Testis (tissue), 3 donors: ENCODE results near the gene UBC. TPM values are rescaled to one million over a fixed set of nuclear protein-coding genes. Genes with fewer than 3 reads are reported as not detected.

Experiments
- DNase-seq: peaks from one replicate; pipeline ENCODE4 v3.0.0-alpha.2; 2019
- H3K27ac ChIP-seq, 2 donors: fragments of 200-600 bp; sonication (generic); one replicate each; pipeline ENCODE4 v1.5.1; 2019
- H3K27me3 ChIP-seq: fragments of 200-600 bp; sonication (generic); one replicate; pipeline ENCODE4 v1.5.1; 2019
- H3K36me3 ChIP-seq: fragments of 200-600 bp; sonication (generic); one replicate; pipeline ENCODE4 v1.5.1; 2017; ENCODE audit warnings: low read depth; ENCODE audit errors: missing control alignments
- H3K4me1 ChIP-seq: fragments of 200-600 bp; sonication (generic); one replicate; pipeline ENCODE4 v1.5.1; 2019
- H3K4me3 ChIP-seq, 2 donors: fragments of 200-600 bp; sonication (generic); one replicate each; pipeline ENCODE4 v1.5.1; 2017 to 2019
- H3K9me3 ChIP-seq: fragments of 200-600 bp; sonication (generic); one replicate; pipeline ENCODE4 v1.5.1; 2017
- POLR2A ChIP-seq: fragments of 450-650 bp; IDR thresholded peaks from one replicate; pipeline ENCODE4 v1.6.1; 2017; ENCODE audit warnings: antibody characterized with exemption, mild to moderate bottlenecking, moderate library complexity
- WGBS, 2 donors: methylation state at CpG; one replicate each; pipeline ENCODE4 v1.1.5; 2018; 5-methylcytosine and 5-hydroxymethylcytosine counted together
- intact Hi-C: fragments of 100-400 bp; cut with DNase I; formaldehyde crosslinking; loops from one replicate; pipeline ENCODE4 v1.15.1; 2023; ENCODE audit warnings: low total_unique reads
- polyA plus RNA-seq: library from polyadenylated mRNA; stranded (reverse); fragments of 350-450 nt; fragmentation: Illumina TruSeq; extraction: RNeasy Lipid Tissue Mini Kit (QIAGEN cat#74804); gene quantifications from one replicate; pipeline ENCODE4 v1.2.3, GENCODE V29; 2014; ENCODE audit warnings: low read depth, low replicate concordance; ENCODE audit not compliant: insufficient read depth
- total RNA-seq, 2 donors: library from RNA; depleted of rRNA; stranded (reverse); fragments of >200 nt; gene quantifications; one replicate each; pipeline ENCODE4 v1.2.3, GENCODE V29; 2016
- TF ChIP-seq, protein P1 (sequence below), 3 experiments: fragments of 450-650 bp in 2 of 3; fragments of 200-600 bp in 1 of 3; sonication (generic) in 1 of 3; IDR thresholded peaks; one replicate each; pipeline ENCODE4 v1.5.1; 2016 to 2019; ENCODE audit warnings: antibody characterized with exemption in 3 of 3, mild to moderate bottlenecking in 2 of 3, moderate library complexity in 1 of 3

Gene UBC
- total and polyA plus RNA-seq, 3 donors from 2014 or later, result 1,262 to 2,678 (median 1,458) TPM

DNA sequence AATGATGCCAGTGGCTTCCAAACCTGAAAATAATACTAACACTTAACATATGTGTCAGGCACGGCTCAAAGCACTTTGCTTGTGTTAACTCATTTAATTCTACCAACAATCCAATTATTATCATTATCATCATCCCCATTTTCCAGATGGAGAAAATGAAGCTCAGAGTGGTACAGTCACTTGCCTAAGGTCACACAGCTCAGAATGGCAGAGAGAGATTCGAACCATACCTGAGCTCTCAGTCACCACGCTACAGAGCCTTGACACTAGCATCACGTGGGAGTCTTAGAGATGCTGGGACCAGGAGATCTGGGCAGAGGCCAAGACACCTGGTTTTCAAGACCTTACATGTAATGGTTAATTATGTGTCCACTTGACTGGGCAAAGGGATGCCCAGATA, 40.3 kb upstream of the UBC start:
- Histone ChIP-seq H3K9me3 (no peaks in the 10 kb centered on the region), H3K27ac (no peak overlapping the region), H3K4me3 (no peak overlapping the region), H3K4me1 (no peaks in the 10 kb centered on the region), H3K36me3 (no peaks in the 10 kb centered on the region), H3K27me3 (no peaks in the 10 kb centered on the region)
- TF ChIP-seq POLR2A, result no peak
- TF ChIP-seq, protein P1, sequence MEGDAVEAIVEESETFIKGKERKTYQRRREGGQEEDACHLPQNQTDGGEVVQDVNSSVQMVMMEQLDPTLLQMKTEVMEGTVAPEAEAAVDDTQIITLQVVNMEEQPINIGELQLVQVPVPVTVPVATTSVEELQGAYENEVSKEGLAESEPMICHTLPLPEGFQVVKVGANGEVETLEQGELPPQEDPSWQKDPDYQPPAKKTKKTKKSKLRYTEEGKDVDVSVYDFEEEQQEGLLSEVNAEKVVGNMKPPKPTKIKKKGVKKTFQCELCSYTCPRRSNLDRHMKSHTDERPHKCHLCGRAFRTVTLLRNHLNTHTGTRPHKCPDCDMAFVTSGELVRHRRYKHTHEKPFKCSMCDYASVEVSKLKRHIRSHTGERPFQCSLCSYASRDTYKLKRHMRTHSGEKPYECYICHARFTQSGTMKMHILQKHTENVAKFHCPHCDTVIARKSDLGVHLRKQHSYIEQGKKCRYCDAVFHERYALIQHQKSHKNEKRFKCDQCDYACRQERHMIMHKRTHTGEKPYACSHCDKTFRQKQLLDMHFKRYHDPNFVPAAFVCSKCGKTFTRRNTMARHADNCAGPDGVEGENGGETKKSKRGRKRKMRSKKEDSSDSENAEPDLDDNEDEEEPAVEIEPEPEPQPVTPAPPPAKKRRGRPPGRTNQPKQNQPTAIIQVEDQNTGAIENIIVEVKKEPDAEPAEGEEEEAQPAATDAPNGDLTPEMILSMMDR (IDR thresholded peaks at IDR 0.05), result no peak
- WGBS, 2 donors, result 92 to 95% methylated on average over 4 of the region's 4 CpGs
- intact Hi-C loops, result no loop called here
- DNase-seq, result no peak

DNA sequence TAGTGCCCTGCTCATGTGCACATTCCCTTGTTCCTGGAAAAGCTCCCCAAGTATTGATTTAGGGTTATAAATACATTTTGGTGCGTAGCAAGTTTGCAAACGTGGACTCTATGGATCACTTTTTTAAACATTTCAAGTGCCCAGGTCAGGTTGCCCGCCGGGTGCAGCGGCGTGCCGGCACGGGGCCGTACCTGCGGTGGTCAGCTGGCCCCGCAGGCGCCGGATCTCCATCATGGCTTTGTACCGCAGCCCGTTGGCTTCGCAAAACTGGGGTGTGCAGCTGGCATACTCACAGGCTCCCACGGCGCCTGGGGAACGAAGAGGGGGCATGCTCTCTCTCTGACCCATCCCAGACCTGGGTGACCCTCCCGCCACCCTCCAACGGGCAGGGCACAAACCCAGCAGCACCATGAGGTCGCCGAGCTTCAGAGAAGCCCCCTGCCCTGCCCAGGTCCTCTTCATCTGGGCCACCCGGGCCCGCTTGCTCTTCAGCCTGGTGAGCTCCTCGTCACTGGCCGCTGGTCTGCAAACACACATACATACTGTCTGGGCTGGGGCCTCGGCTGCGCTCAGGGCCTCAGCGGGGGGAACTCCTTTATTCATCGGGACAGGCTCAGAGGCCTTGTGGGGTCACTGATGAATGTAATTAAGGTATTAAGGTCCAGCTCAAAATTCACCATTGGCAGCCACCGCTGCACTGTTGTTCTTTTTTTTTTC, 39.4 kb upstream of the UBC start:
- Histone ChIP-seq H3K27ac (no peak overlapping the region), H3K36me3 (no peaks in the 10 kb centered on the region), H3K27me3 (no peaks in the 10 kb centered on the region), H3K4me1 (no peaks in the 10 kb centered on the region), H3K4me3 (no peak overlapping the region), H3K9me3 (no peaks in the 10 kb centered on the region)
- DNase-seq, result no peak
- no peak for TF ChIP-seq POLR2A
- TF ChIP-seq, protein P1 (IDR thresholded peaks at IDR 0.05), result no peak
- intact Hi-C loops, result no loop called here
- 94 to 95% methylated on average over 18 to 31 of the region's 32 CpGs for WGBS, 2 donors

DNA sequence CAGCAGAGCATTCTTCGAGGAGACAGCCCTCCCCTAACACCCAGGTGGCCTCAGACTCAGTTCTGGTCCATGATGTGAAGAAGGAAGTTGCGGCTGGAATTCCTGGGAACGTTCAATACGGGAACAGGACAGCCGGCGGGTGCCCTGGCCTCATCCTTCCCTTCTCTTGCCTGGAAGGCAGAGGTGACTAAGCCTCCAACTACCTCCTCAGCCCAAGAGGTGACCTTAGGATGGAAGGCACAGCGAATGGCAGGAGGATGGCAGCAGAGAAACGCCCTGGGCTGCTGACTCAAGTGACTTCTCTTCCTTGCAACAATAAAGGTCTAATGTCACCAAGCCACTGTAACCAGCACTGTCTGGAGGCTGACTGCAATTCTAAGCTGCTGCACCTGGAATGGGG, 38.4 kb upstream of the UBC start:
- Histone ChIP-seq H3K27me3 (no peaks in the 10 kb centered on the region), H3K4me3 (no peak overlapping the region), H3K36me3 (no peaks in the 10 kb centered on the region), H3K4me1 (no peaks in the 10 kb centered on the region), H3K27ac (no peak overlapping the region), H3K9me3 (no peaks in the 10 kb centered on the region)
- TF ChIP-seq, protein P1 (IDR thresholded peaks at IDR 0.05), result no peak
- TF ChIP-seq POLR2A, result no peak
- DNase-seq, result no peak
- 62 to 74% methylated on average over 2 to 8 of the region's 8 CpGs for WGBS, 2 donors
- intact Hi-C loops, result no loop called here

DNA sequence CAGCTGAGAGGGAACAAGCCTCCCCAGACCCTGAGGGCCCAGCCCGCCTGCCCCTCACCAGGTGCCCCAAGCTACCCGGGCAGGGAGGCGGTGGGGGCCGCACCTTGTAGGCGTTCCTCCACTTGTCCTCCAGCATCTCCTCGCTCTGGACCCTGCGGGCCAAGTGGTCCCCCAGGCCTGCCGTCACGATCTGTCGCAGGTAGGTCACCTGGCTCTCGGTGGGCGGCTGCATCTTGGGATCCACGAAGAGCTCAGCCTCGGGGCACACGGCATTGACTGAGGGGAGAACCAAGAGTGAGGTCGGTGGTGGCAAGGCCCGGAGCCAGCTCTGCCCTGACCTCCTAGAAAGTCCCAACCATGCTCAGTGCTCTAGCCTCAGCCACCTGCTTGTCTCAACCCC, 37.8 kb upstream of the UBC start:
- Histone ChIP-seq H3K4me3 (no peak overlapping the region), H3K27ac (no peak overlapping the region), H3K4me1 (no peaks in the 10 kb centered on the region), H3K27me3 (no peaks in the 10 kb centered on the region), H3K36me3 (no peaks in the 10 kb centered on the region), H3K9me3 (no peaks in the 10 kb centered on the region)
- TF ChIP-seq POLR2A, result no peak
- TF ChIP-seq, protein P1 (IDR thresholded peaks at IDR 0.05), result no peak
- intact Hi-C loops, result no loop called here
- DNase-seq, result no peak
- WGBS, 2 donors, result 92 to 94% methylated on average over 17 of the region's 17 CpGs
